ACC112 (cell line): ENCODE results near the gene C14orf119.

ENCODE experiments used
- H2AFZ ChIP-seq: fragments of 200-600 bp; sonication (generic); one replicate; pipeline ENCODE4 v1.6.0; 2017; ENCODE audit warnings: antibody characterized with exemption, low read length; ENCODE audit not compliant: unreplicated experiment
- H3K27ac ChIP-seq: fragments of 200-600 bp; sonication (generic); 2 replicates; pipeline ENCODE4 v1.5.1; 2014; ENCODE audit warnings: low read depth, mild to moderate bottlenecking, antibody characterized with exemption, low read length, moderate library complexity
- H3K27me3 ChIP-seq: fragments of 200-600 bp; sonication (generic); 2 replicates; pipeline ENCODE4 v1.6.1; 2014; ENCODE audit warnings: mild to moderate bottlenecking, antibody characterized with exemption, low read length, moderate library complexity, mixed read lengths; ENCODE audit not compliant: insufficient read depth
- H3K36me3 ChIP-seq: fragments of 200-600 bp; sonication (generic); 2 replicates; pipeline ENCODE4 v1.6.1; 2016; ENCODE audit warnings: mild to moderate bottlenecking, antibody characterized with exemption, low read length, moderate library complexity, mixed read lengths; ENCODE audit not compliant: insufficient read depth
- H3K4me1 ChIP-seq: fragments of 200-600 bp; sonication (generic); one replicate; pipeline ENCODE4 v1.6.1; 2016; ENCODE audit warnings: low read length, mixed read lengths; ENCODE audit not compliant: insufficient read depth, unreplicated experiment, control insufficient read depth
- H3K4me3 ChIP-seq: fragments of 200-600 bp; sonication (generic); 2 replicates; pipeline ENCODE4 v1.5.1; 2014; ENCODE audit warnings: mild to moderate bottlenecking, low read depth, low read length
- H3K79me2 ChIP-seq: fragments of 200-600 bp; sonication (generic); one replicate; pipeline ENCODE4 v1.6.0; 2016; ENCODE audit warnings: low read length; ENCODE audit not compliant: control insufficient read depth, unreplicated experiment, insufficient read depth

C14orf119 gene

DNA sequence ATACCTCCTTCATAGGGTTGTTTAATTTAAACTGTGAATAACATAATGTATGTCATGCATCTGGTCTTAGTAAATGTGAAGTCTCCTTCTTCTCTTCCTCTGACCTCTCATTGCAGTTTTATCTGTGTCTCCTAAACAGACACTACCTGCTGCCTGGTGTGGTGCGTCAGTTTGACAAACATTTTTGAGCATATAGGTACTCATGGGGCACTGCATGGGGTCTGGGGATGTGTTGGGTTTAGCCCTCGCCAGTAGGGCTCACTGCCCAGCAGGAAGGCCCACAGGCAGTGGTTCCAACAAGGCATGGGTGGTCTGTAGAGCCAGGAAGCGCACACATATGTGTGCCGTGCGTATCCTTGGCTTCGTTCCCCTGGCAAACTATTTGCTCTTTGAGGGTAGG is 26.8 kb downstream of the C14orf119 start:
- Histone ChIP-seq H3K79me2 (no peaks in the 10 kb centered on the region), H3K27me3 (no peaks in the 10 kb centered on the region), H3K36me3 (no peaks in the 10 kb centered on the region), H2AFZ (no peak overlapping the region), H3K4me1 (no peaks in the 10 kb centered on the region), H3K27ac (no peak overlapping the region), H3K4me3 (no peak overlapping the region)

DNA sequence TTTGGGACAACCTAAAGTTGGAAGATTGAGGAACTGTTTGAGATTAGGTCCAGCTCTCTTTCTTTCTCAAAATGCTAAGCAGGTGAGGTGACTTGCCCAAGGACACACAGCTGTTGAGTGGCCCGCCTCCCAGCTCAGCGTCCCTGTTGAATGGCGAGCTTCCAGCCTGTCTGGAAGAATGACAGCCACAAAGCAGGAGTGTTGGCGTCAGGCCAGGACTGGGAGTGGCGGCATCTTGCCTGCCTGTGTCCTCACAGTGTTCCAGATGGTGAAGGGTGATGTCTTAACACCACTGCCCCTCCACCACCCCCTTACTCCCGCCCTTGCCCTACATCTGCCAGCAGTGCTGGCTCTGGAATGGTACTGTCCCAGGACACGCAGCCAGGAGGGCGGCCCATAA is 28.1 kb downstream of the C14orf119 start:
- no peaks in the 10 kb centered on the region for H3K79me2 ChIP-seq
- H2AFZ ChIP-seq = no peak overlapping the region
- H3K27ac ChIP-seq = no peak overlapping the region
- no peaks in the 10 kb centered on the region for H3K27me3 ChIP-seq
- no peaks in the 10 kb centered on the region for H3K4me1 ChIP-seq
- no peaks in the 10 kb centered on the region for H3K36me3 ChIP-seq
- no peak overlapping the region for H3K4me3 ChIP-seq

DNA sequence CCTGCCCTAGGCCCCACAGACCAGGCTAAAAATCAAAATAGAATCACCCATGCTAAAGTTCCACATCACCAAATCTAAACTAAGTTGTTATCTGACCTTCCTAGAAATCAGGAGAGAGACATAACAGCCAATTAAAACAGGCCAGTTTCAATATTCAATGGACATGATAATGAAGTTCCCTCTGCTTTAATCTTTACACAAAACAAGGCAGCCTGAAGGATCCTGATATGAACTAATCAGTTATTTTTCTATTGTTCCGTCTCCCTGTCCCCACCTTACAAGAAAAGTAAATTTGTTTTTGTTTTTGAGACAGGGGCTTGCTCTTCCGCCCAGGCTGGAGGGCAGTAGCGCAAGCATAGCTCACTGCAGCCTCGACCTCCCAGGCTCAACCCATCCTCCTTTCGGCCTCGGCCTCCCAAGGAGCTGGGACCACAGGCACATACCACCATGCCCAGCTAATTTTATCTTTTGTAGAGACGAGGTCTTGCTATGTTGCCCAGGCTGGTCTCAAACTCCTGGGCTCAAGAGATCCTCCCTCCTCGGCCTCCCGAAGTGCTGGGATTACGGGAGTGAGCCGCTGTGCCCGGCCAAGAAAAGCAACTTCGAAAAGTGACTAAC is 29.1 kb downstream of the C14orf119 start:
- H3K79me2 ChIP-seq = no peaks in the 10 kb centered on the region
- no peak overlapping the region for H3K4me3 ChIP-seq
- no peaks in the 10 kb centered on the region for H3K4me1 ChIP-seq
- no peaks in the 10 kb centered on the region for H3K36me3 ChIP-seq
- no peak overlapping the region for H2AFZ ChIP-seq
- no peaks in the 10 kb centered on the region for H3K27me3 ChIP-seq
- H3K27ac ChIP-seq = no peak overlapping the region

DNA sequence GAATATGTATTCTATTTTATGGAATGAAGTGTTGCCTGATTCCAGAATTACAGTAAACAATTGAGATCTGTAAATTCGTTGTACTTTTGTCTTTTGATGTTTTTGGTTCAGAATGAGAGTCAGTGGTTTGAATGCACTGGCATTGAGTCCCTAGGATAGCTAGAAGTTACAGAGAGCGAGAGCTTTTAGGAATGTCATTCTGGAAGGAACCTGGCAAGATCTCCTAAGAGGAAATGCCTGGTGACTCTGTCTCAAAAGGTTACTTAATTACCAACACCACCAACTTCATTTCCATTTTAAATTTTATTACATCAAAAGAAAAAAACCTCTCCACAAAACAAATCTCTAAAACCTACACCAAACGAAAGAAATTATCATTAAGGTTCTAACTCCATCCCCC is 29.7 kb downstream of the C14orf119 start:
- Histone ChIP-seq H3K27ac (no peak overlapping the region), H3K79me2 (no peaks in the 10 kb centered on the region), H3K4me3 (no peak overlapping the region), H3K27me3 (no peaks in the 10 kb centered on the region), H2AFZ (no peak overlapping the region), H3K36me3 (no peaks in the 10 kb centered on the region), H3K4me1 (no peaks in the 10 kb centered on the region)

DNA sequence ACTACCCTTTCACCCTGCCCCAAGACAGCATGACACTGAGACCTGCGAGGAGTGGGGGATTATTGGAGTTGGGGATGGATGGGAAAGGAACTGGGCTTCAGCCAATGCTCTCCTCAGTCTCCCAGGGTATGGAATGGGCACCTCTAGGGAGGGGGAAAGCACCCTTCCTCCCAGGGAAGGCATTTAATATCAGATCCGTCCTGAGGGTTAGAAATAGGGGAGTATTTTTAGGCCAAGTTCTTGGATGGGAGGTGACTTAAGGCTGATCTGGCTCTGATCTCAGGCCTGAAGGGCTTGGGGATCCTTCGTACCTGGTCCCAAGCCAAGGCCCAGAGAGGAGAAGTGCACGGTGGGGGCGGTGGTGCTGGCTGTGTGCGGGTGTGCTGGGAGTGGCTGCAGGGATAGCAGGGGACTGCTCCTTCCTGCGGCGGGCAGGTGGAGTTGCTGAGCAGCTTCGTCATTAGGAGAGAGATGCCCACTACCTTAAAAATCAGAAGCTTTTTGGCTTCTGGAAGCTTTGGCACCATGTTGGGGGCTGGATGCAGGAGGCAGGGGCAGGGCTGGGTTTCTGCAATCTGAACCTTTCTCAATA is 30.7 kb downstream of the C14orf119 start:
- no peaks in the 10 kb centered on the region for H3K79me2 ChIP-seq
- no peaks in the 10 kb centered on the region for H3K4me1 ChIP-seq
- H3K27ac ChIP-seq = no peak overlapping the region
- no peak overlapping the region for H3K4me3 ChIP-seq
- H3K27me3 ChIP-seq = no peaks in the 10 kb centered on the region
- no peaks in the 10 kb centered on the region for H3K36me3 ChIP-seq
- no peak overlapping the region for H2AFZ ChIP-seq

DNA sequence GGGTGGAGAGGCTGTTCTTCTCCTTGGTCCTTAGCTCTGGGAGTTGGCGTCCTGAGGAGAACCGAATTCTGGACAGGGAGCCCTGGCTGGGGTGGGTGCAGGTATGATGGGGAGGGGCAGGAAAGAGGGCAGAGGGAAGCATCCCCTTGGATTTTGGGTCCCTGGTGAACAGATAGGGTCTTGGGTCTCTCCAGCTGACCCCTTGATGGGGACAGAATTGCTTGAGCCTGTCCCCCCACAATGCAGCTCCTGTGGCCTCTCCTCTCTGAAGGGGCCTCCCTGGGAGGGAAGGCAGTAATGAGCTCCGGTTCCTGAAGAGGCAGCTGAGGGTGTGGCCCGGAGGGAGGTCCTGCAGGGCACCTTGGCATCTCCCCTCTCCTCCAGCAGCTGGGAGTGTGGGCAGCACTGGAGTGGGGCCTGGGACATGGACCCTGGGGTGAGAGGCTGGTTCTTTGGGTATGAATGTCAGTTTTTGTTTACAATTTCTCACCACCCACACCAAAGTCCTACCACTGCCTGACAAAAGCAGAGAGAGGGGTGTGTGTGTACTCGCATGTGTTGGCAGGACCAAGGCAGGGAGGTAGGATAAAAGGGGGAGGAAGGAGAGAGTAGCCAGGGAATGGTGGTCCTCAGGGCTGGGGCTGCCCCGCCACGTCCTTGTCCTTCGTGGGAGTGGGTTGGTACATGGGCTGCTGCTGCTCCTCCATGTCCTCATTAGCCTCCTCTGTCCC is 31.4 kb downstream of the C14orf119 start:
- no peaks in the 10 kb centered on the region for H3K4me1 ChIP-seq
- H3K27ac ChIP-seq = no peak overlapping the region
- H3K27me3 ChIP-seq = no peaks in the 10 kb centered on the region
- no peaks in the 10 kb centered on the region for H3K79me2 ChIP-seq
- no peaks in the 10 kb centered on the region for H3K36me3 ChIP-seq
- no peak overlapping the region for H3K4me3 ChIP-seq
- no peak overlapping the region for H2AFZ ChIP-seq

DNA sequence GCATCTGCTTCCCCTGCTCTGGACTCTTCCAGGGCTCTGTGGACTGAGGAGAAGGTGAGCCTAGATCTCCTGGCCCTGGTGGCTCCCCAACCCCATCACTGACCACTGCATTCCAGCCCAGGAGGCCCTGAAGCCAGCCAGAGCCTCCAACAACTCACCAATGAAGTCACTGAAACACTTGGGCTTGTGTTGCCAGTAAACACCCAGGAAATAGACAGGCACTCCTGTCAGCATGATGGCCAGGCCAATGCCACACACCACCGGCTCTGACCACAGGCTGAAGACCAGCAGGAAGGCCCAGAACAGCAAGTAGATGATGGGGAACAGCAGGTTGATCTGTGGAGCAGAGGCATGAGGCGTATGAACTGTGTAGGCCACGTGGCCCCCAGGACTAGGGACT is 32.6 kb downstream of the C14orf119 start:
- Histone ChIP-seq H3K79me2 (no peaks in the 10 kb centered on the region), H3K36me3 (no peaks in the 10 kb centered on the region), H3K4me3 (no peak overlapping the region), H2AFZ (no peak overlapping the region), H3K4me1 (no peaks in the 10 kb centered on the region), H3K27me3 (no peaks in the 10 kb centered on the region), H3K27ac (no peak overlapping the region)

DNA sequence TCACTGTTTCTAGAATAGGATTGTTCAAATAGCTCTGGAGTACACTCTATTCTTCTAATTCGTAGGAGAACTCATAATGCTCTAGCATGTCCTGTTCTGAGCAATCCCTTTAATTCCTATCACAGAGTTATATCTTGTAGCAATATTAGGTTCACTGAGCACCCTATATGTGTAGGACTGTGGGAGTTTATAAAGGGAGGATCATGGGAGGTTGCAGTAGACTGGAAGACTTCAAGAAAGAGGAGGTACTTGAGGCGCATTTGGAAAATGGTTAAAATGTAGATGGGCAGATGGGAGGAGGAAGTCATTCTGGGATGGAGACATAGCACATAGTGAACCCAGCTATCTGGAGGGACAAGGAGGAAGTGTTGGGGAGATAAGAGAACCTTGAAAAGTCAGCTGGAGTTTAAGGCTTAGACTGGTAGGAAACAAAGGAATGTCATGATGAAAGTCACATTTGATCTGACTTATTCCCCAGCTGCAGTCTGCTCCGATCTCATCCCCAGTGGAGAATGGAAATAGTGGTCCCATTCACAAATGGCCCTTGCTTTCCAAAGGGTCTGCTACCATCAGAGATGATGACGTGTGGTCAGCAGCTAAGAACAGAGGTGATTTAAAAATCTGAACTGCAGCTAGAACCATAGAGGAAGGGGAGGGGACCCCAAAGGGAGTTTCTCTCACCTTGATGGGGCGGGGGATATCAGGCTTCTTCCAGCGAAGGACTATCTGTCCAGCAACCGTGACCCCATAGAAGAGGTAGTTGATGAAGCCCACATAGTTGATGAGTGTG is 33.9 kb downstream of the C14orf119 start:
- no peak overlapping the region for H3K27ac ChIP-seq
- H2AFZ ChIP-seq = no peak overlapping the region
- H3K4me3 ChIP-seq = no peak overlapping the region
- H3K79me2 ChIP-seq = no peaks in the 10 kb centered on the region
- no peaks in the 10 kb centered on the region for H3K4me1 ChIP-seq
- H3K27me3 ChIP-seq = no peaks in the 10 kb centered on the region
- H3K36me3 ChIP-seq = no peaks in the 10 kb centered on the region

DNA sequence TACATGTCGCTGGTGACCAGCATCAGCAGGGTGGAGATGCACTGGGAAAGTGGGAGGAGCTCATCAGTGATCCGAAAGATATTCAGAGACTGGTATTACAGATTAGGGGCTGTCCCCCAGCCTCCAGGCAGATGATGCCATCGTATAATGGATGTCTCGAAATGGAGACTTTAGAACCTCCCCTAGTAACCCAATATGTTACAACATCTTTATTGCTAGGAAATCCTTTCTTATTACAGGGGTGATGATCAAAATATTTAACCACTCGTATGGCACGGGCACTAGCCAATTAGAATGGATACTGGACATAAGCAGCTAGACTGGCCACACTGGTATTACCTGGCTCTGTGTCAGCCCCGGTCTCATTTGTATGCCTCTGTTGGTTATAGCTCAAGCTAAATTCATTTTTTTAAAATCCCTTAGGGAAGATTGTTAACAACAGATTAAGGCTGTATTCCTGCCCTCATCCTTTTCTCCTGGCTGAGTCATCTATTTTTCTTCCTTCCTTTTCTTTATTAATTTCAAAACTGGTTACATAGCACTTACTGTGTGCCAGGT is 34.5 kb downstream of the C14orf119 start:
- Histone ChIP-seq H3K27ac (no peak overlapping the region), H3K4me3 (no peak overlapping the region), H2AFZ (no peak overlapping the region), H3K36me3 (no peaks in the 10 kb centered on the region), H3K79me2 (no peaks in the 10 kb centered on the region), H3K4me1 (no peaks in the 10 kb centered on the region), H3K27me3 (no peaks in the 10 kb centered on the region)

DNA sequence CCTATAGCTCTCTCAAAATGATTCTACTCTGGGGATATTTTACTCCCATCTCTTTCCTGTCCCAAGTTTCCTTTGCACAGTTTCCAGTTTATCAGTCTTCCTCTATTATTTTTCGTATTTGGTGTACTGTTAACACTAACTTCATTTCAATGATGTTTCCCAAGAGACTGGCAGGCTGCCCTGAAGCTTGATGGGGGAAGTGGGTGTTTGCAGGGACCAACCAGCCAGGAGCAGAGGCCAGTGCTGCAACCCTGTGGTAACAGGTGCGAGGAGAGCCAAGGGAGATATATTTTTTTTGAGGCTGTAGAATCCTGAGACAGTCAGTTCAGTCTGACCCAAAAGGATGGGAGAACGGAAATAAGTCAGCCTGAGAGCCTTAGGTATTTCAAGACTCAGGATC is 35.6 kb downstream of the C14orf119 start:
- no peaks in the 10 kb centered on the region for H3K27me3 ChIP-seq
- no peak overlapping the region for H3K27ac ChIP-seq
- H2AFZ ChIP-seq = no peak overlapping the region
- H3K36me3 ChIP-seq = no peaks in the 10 kb centered on the region
- no peak overlapping the region for H3K4me3 ChIP-seq
- no peaks in the 10 kb centered on the region for H3K4me1 ChIP-seq
- H3K79me2 ChIP-seq = no peaks in the 10 kb centered on the region
